HepG2 (cell line): ENCODE results near the gene ANKS4B. TPM values are rescaled to one million over a fixed set of nuclear protein-coding genes. Genes with fewer than 3 reads are reported as not detected.

ENCODE experiments used
- MAZ ChIP-seq, 2 experiments: sonication (generic) in 1 of 2; formaldehyde crosslinking in 1 of 2; IDR thresholded peaks; 2 replicates each; pipeline versions ENCODE4 v1.5.0 to v1.6.1; 2012 to 2020; ENCODE audit warnings: low read depth in 2 of 2, mild to moderate bottlenecking in 2 of 2, borderline replicate concordance in 1 of 2, improper control_type of control experiment in 1 of 2, low read length in 1 of 2, missing genetic modification reagents in 1 of 2, moderate library complexity in 1 of 2
- NR2F6 ChIP-seq, 2 experiments: IDR thresholded peaks; 2 replicates each; pipeline ENCODE4 v1.6.1; 2016; ENCODE audit warnings: antibody characterized with exemption in 1 of 2, mild to moderate bottlenecking in 1 of 2
- PTBP1 ChIP-seq: fragments of 200-400 bp; formaldehyde crosslinking; IDR thresholded peaks from 2 replicates; pipeline ENCODE4 v1.6.1; 2018; ENCODE audit warnings: low read length, low read depth; ENCODE audit not compliant: poor library complexity, severe bottlenecking
- TCF7 ChIP-seq: sonication (generic); IDR thresholded peaks from 2 replicates; pipeline ENCODE4 v1.6.1; 2016; ENCODE audit warnings: antibody characterized with exemption, low read depth
- ZNF138 ChIP-seq: sonication (generic); formaldehyde crosslinking; IDR thresholded peaks from 2 replicates; pipeline ENCODE4 v1.5.0; 2020; ENCODE audit warnings: mild to moderate bottlenecking, low read depth, missing genetic modification reagents
- ZNF230 ChIP-seq: sonication (generic); formaldehyde crosslinking; IDR thresholded peaks from 2 replicates; pipeline ENCODE4 v1.4.0; 2020; ENCODE audit warnings: mild to moderate bottlenecking, missing genetic modification reagents
- ZZZ3 ChIP-seq: sonication (generic); formaldehyde crosslinking; IDR thresholded peaks from 2 replicates; pipeline ENCODE4 v1.4.0; 2020; ENCODE audit warnings: missing genetic modification reagents, mild to moderate bottlenecking, borderline replicate concordance
- polyA plus RNA-seq, 8 experiments: library from polyadenylated mRNA; depleted of rRNA in 3 of 8; stranded (reverse) in 7 of 8; unstranded in 1 of 8; fragments of >200 nt; fragmentation: Illumina TruSeq in 4 of 8; extraction: Trizol in 4 of 8; gene quantifications; 2 replicates each; pipeline versions ENCODE4 v1.2.1 to v1.2.3, GENCODE V29; 2011 to 2016; ENCODE audit warnings: low read depth in 4 of 8, missing spikeins in 1 of 8, mixed read lengths in 1 of 8; ENCODE audit not compliant: insufficient read depth in 1 of 8
- total RNA-seq, 5 experiments: library from RNA; depleted of rRNA; stranded (reverse); fragments of >200 nt; fragmentation: Illumina TruSeq; extraction: Trizol; gene quantifications; 2 replicates each; pipeline ENCODE4 v1.2.3, GENCODE V29; 2016; ENCODE audit warnings: low read depth in 1 of 5
- TF ChIP-seq, protein P1 (sequence below): sonication (generic); formaldehyde crosslinking; IDR thresholded peaks from one replicate; pipeline ENCODE4 v1.5.1; 2020; ENCODE audit warnings: mild to moderate bottlenecking, missing genetic modification reagents; ENCODE audit errors: not compliant biosample characterization
- TF ChIP-seq, protein P2 (sequence below): sonication (generic); formaldehyde crosslinking; IDR thresholded peaks from 2 replicates; pipeline ENCODE4 v1.8.0; 2022; ENCODE audit warnings: mild to moderate bottlenecking, missing genetic modification reagents, borderline replicate concordance
- TF ChIP-seq, protein P3 (sequence below): sonication (generic); formaldehyde crosslinking; IDR thresholded peaks from 2 replicates; pipeline ENCODE4 v1.4.0; 2020; ENCODE audit warnings: missing genetic modification reagents
- TF ChIP-seq, protein P4 (sequence below): sonication (generic); formaldehyde crosslinking; IDR thresholded peaks from 2 replicates; pipeline ENCODE4 v1.4.0; 2020; ENCODE audit warnings: missing genetic modification reagents, borderline replicate concordance

Gene ANKS4B
- total and polyA plus RNA-seq, 2 of the 13 experiments (the other 11 are each of a cell fraction or from before 2014, with no cell fraction given) = 6.5 to 30.0 TPM

DNA sequence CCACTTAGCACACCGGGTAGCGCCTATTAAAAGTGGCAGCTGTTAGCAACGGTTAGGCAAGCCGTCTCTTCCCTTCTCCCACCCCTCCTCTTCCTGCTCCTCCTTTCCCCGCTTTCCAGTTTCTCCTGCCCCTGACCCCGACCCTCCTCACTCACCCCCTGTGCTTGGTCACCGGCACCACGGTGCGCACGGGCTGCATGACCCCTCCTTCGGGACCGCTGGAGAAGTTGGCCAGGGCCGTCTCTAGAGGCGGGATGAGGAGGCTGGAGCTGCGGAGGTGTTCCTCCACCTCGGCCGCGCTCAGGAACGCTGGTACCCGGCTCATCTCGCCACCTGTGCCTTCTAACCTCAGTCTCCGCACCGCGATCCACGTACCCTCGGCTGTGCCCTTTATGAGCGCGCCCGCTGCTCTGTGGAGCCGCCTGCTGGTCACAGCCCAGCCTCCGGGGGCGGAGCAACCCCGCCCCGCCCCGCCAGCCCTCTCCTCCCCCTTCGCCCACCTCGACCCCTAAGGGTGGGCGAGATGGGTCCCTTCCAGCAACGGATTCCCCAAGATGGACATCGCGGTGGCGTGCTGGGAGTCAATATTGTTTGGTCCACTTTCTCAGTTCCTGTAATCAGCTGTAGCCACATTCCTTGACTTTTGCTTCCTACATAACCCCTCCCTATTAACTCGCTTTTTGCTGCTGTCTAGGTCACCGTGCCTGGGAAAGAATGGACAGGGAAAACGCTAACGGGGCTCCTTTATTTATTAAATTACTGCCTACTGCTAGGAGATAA is 44.6 kb downstream of the ANKS4B start, which contains the start of gene CRYM (continued):
- TF ChIP-seq, protein P1, sequence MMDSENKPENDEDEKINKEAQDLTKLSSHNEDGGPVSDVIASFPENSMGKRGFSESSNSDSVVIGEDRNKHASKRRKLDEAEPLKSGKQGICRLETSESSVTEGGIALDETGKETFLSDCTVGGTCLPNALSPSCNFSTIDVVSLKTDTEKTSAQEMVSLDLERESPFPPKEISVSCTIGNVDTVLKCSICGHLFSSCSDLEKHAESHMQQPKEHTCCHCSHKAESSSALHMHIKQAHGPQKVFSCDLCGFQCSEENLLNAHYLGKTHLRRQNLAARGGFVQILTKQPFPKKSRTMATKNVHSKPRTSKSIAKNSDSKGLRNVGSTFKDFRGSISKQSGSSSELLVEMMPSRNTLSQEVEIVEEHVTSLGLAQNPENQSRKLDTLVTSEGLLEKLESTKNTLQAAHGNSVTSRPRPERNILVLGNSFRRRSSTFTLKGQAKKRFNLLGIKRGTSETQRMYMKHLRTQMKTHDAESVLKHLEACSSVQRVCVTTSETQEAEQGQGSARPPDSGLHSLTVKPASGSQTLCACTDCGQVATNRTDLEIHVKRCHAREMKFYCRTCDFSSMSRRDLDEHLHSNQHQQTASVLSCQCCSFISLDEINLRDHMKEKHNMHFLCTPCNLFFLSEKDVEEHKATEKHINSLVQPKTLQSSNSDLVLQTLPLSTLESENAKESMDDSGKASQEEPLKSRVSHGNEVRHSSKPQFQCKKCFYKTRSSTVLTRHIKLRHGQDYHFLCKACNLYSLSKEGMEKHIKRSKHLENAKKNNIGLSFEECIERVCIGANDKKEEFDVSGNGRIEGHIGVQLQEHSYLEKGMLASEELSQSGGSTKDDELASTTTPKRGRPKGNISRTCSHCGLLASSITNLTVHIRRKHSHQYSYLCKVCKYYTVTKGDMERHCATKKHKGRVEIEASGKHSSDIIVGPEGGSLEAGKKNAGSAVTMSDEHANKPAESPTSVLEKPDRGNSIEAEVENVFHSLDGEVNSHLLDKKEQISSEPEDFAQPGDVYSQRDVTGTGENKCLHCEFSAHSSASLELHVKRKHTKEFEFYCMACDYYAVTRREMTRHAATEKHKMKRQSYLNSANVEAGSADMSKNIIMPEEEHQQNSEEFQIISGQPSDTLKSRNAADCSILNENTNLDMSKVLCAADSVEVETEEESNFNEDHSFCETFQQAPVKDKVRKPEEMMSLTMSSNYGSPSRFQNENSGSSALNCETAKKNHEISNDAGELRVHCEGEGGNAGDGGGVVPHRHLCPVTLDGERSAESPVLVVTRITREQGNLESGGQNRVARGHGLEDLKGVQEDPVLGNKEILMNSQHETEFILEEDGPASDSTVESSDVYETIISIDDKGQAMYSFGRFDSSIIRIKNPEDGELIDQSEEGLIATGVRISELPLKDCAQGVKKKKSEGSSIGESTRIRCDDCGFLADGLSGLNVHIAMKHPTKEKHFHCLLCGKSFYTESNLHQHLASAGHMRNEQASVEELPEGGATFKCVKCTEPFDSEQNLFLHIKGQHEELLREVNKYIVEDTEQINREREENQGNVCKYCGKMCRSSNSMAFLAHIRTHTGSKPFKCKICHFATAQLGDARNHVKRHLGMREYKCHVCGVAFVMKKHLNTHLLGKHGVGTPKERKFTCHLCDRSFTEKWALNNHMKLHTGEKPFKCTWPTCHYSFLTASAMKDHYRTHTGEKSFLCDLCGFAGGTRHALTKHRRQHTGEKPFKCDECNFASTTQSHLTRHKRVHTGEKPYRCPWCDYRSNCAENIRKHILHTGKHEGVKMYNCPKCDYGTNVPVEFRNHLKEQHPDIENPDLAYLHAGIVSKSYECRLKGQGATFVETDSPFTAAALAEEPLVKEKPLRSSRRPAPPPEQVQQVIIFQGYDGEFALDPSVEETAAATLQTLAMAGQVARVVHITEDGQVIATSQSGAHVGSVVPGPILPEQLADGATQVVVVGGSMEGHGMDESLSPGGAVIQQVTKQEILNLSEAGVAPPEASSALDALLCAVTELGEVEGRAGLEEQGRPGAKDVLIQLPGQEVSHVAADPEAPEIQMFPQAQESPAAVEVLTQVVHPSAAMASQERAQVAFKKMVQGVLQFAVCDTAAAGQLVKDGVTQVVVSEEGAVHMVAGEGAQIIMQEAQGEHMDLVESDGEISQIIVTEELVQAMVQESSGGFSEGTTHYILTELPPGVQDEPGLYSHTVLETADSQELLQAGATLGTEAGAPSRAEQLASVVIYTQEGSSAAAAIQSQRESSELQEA (CRISPR knock-in tag) = peak; percentile 35
- TF ChIP-seq, protein P2, sequence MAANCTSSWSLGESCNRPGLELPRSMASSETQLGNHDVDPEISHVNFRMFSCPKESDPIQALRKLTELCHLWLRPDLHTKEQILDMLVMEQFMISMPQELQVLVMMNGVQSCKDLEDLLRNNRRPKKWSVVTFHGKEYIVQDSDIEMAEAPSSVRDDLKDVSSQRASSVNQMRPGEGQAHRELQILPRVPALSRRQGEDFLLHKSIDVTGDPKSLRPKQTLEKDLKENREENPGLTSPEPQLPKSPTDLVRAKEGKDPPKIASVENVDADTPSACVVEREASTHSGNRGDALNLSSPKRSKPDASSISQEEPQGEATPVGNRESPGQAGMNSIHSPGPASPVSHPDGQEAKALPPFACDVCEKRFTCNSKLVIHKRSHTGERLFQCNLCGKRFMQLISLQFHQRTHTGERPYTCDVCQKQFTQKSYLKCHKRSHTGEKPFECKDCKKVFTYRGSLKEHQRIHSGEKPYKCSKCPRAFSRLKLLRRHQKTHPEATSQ = no peak
- TF ChIP-seq, protein P3, sequence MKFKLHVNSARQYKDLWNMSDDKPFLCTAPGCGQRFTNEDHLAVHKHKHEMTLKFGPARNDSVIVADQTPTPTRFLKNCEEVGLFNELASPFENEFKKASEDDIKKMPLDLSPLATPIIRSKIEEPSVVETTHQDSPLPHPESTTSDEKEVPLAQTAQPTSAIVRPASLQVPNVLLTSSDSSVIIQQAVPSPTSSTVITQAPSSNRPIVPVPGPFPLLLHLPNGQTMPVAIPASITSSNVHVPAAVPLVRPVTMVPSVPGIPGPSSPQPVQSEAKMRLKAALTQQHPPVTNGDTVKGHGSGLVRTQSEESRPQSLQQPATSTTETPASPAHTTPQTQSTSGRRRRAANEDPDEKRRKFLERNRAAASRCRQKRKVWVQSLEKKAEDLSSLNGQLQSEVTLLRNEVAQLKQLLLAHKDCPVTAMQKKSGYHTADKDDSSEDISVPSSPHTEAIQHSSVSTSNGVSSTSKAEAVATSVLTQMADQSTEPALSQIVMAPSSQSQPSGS (CRISPR knock-in tag) = peak; percentile 28; the same call in 1 of the 2 replicates
- TF ChIP-seq MAZ (IDR thresholded peaks at IDR 0.05; ENCODE audit: borderline replicate concordance, low read depth, low read length) (peak; percentile 87; the same call in 1 of the 2 replicates), MAZ (CRISPR knock-in tag; IDR thresholded peaks at IDR 0.05; ENCODE audit: low read depth) (peak; percentile 91), ZNF230 (CRISPR knock-in tag) (peak; percentile 74; the same call in 1 of the 2 replicates), TCF7 (0 out of 2 replicates have a peak, but pooled peaks have one; percentile 11), PTBP1 (no peak), ZNF138 (0 out of 2 replicates have a peak, but pooled peaks have one; percentile 58), NR2F6 (IDR thresholded peaks at IDR 0.05) (0 out of 2 replicates have a peak, but pooled peaks have one; percentile 19), NR2F6 (CRISPR knock-in tag; IDR thresholded peaks at IDR 0.05) (peak; percentile 74), ZZZ3 (CRISPR knock-in tag) (0 out of 2 replicates have a peak, but pooled peaks have one; percentile 48)
- TF ChIP-seq, protein P4, sequence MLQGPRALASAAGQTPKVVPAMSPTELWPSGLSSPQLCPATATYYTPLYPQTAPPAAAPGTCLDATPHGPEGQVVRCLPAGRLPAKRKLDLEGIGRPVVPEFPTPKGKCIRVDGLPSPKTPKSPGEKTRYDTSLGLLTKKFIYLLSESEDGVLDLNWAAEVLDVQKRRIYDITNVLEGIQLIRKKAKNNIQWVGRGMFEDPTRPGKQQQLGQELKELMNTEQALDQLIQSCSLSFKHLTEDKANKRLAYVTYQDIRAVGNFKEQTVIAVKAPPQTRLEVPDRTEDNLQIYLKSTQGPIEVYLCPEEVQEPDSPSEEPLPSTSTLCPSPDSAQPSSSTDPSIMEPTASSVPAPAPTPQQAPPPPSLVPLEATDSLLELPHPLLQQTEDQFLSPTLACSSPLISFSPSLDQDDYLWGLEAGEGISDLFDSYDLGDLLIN (CRISPR knock-in tag) = 0 out of 2 replicates have a peak, but pooled peaks have one; percentile 49
